Measurements from ENCODE around the gene AIRE. TPM values are rescaled to one million over a fixed set of nuclear protein-coding genes. Genes with fewer than 3 reads are reported as not detected.
"Not testable (repeated sequence)": the region's sequence is repeated elsewhere in the genome, so short reads cannot be mapped to it uniquely, and the experiment has no call there.

AIRE gene
- total RNA-seq, 1 experiment from 2014 or later = 0.09 TPM

DNA sequence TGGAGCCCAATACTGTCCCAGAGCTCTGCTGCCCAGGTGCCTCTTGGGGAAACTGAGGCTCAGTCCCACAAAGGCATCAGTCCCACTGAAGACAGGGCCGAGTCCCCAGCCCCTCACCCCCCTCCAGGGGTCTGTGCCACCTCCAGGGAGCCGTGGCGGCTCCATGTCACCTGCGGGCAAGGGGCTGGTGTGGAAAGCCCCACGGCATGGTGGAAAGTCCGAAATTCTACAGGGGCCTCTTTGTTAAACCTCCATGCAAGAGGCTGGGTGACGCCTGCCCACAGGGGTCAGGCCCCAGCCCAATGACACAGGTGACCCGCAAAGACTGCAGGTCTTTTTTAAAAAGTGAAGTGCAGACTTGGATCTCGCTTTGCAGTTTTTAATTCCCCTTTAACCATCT lies 3.3 kb upstream of the AIRE start (continued):
- TF ChIP-seq TEAD1 (CRISPR knock-in tag; IDR thresholded peaks at IDR 0.05) = no peak
- no peak for TF ChIP-seq ERG (CRISPR knock-in tag; IDR thresholded peaks at IDR 0.05)
- TF ChIP-seq, protein P1, sequence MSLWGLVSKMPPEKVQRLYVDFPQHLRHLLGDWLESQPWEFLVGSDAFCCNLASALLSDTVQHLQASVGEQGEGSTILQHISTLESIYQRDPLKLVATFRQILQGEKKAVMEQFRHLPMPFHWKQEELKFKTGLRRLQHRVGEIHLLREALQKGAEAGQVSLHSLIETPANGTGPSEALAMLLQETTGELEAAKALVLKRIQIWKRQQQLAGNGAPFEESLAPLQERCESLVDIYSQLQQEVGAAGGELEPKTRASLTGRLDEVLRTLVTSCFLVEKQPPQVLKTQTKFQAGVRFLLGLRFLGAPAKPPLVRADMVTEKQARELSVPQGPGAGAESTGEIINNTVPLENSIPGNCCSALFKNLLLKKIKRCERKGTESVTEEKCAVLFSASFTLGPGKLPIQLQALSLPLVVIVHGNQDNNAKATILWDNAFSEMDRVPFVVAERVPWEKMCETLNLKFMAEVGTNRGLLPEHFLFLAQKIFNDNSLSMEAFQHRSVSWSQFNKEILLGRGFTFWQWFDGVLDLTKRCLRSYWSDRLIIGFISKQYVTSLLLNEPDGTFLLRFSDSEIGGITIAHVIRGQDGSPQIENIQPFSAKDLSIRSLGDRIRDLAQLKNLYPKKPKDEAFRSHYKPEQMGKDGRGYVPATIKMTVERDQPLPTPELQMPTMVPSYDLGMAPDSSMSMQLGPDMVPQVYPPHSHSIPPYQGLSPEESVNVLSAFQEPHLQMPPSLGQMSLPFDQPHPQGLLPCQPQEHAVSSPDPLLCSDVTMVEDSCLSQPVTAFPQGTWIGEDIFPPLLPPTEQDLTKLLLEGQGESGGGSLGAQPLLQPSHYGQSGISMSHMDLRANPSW (CRISPR knock-in tag; conservative IDR thresholded peaks at IDR 0.05; ENCODE audit: low read depth) = no peak
- no peak for TF ChIP-seq ZNF232 (CRISPR knock-in tag; IDR thresholded peaks at IDR 0.05)
- TF ChIP-seq E2F4 (CRISPR knock-in tag; IDR thresholded peaks at IDR 0.05; ENCODE audit: borderline replicate concordance, low read depth) = no peak
- no peak for TF ChIP-seq AR (CRISPR knock-in tag; IDR thresholded peaks at IDR 0.05)
- TF ChIP-seq SP1 (CRISPR knock-in tag; conservative IDR thresholded peaks at IDR 0.05) = no peak
- TF ChIP-seq NR3C1 (CRISPR knock-in tag; conservative IDR thresholded peaks at IDR 0.05; ENCODE audit: low read depth) = no peak
- TF ChIP-seq FOXP1 (CRISPR knock-in tag; IDR thresholded peaks at IDR 0.05; ENCODE audit: borderline replicate concordance) = no peak

DNA sequence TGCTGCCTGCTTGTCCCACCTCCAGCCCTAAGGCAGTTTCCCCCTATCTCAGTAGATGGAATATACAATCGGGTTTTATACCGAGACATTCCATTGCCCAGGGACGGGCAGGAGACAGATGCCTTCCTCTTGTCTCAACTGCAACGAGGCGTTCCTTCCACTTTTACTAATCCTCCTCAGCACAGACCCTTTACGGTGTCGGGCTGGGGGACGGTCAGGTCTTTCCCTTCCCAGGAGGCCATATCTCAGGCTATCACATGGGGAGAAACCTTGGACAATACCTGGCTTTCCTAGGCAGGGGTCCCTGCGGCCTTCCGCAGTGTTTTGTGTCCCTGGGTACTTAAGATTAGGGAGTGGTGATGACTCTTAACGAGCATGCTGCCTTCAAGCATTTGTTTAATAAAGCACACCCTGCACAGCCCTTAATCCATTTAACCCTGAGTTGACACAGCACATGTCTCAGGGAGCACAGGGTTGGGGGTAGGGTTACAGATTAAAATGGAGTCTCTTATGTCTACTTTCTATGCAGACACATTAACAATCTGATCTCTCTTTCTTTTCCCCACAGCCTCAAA lies 2.4 kb upstream of the AIRE start:
- Mint-ChIP-seq H3K4me1 (peaks cover 21% of the 10 kb centered on the region), H3K27me3 (ENCODE audit: low read depth) (peaks cover 30% of the 10 kb centered on the region)
- H3K36me3 Mint-ChIP-seq; H3K9me3 Mint-ChIP-seq; ATAC-seq; H3K4me3 Mint-ChIP-seq; CTCF ChIA-PET; POLR2A ChIA-PET; DNase-seq (ENCODE audit: low spot score); H3K27ac Mint-ChIP-seq: not testable (repeated sequence)

GRCh38 chr21:44283948-44284347 lies 1.7 kb upstream of the AIRE start:
- ATAC-seq = no peak; the same call in 1 of the 2 replicates
- TF ChIP-seq, protein P2, sequence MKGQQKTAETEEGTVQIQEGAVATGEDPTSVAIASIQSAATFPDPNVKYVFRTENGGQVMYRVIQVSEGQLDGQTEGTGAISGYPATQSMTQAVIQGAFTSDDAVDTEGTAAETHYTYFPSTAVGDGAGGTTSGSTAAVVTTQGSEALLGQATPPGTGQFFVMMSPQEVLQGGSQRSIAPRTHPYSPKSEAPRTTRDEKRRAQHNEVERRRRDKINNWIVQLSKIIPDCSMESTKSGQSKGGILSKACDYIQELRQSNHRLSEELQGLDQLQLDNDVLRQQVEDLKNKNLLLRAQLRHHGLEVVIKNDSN (CRISPR knock-in tag; IDR thresholded peaks at IDR 0.05) = no peak
- Mint-ChIP-seq H3K4me3 (no peak overlapping the region), H3K27me3 (ENCODE audit: low read depth) (peaks cover 30% of the 10 kb centered on the region), H3K9me3 (no peaks in the 10 kb centered on the region), H3K36me3 (no peaks in the 10 kb centered on the region), H3K4me1 (peaks cover 21% of the 10 kb centered on the region), H3K27ac (no peak overlapping the region)
- DNase-seq (ENCODE audit: low spot score) = no peak
- ChIA-PET CTCF (no interaction called here), POLR2A (no interaction called here)
